RWPE1 (cell line): ENCODE data around the gene ETFBKMT.

ENCODE experiments used
- CTCF ChIA-PET: fragments of 350-600 bp; sonication (Branson Sonifier 250); formaldehyde crosslinking; extraction: SDS; loops from one replicate; lab custom pipeline; 2021; lab: Yijun Ruan, JAX
- POLR2A ChIA-PET: fragments of 400-600 bp; formaldehyde crosslinking; extraction: SDS; loops from one replicate; lab custom pipeline; 2020; ENCODE audit warnings: antibody characterized with exemption; ENCODE audit not compliant: low non-redundant PET; lab: Yijun Ruan, JAX
- DNase-seq: peaks from one replicate; pipeline ENCODE4 v3.0.0; 2012; ENCODE audit warnings: low spot score
- H3K27ac ChIP-seq: fragments of 450-650 bp; 2 replicates; pipeline ENCODE4 v1.5.1; 2017
- CTCF ChIP-seq: fragments of 450-650 bp; conservative IDR thresholded peaks from 2 replicates; pipeline ENCODE4 v1.5.1; 2017; ENCODE audit warnings: low read depth, mild to moderate bottlenecking

ETFBKMT gene

GRCh38 chr12:31626270-31626995 lies 33.1 kb upstream of the ETFBKMT start:
- POLR2A ChIA-PET: no interaction called here
- CTCF ChIA-PET: no interaction called here
- DNase-seq: no peak
- H3K27ac ChIP-seq: no peak overlapping the region
- TF ChIP-seq CTCF: no peak

- ChIA-PET CTCF (no interaction called here), POLR2A (no interaction called here)
- no peak overlapping the region for H3K27ac ChIP-seq
- TF ChIP-seq CTCF: no peak
- no peak for DNase-seq
These were observed 31.9 kb upstream of the ETFBKMT start for GRCh38 chr12:31627456-31628054.

GRCh38 chr12:31629756-31630732 lies 29.4 kb upstream of the ETFBKMT start:
- DNase-seq: no peak
- CTCF ChIA-PET: interaction anchor here (0.7 kb wide), 1 partner anchor 250 kb away, joined by 3 read pairs; no protein-coding TSS in a partner anchor
- H3K27ac ChIP-seq: no peak overlapping the region
- no peak for TF ChIP-seq CTCF
- POLR2A ChIA-PET: no interaction called here

- no peak for DNase-seq
- no peak for TF ChIP-seq CTCF
- CTCF ChIA-PET: no interaction called here
- POLR2A ChIA-PET: no interaction called here
- H3K27ac ChIP-seq: no peak overlapping the region
These were observed 28.3 kb upstream of the ETFBKMT start for GRCh38 chr12:31631023-31631724.

- H3K27ac ChIP-seq: no peak overlapping the region
- ChIA-PET POLR2A (no interaction called here), CTCF (no interaction called here)
- TF ChIP-seq CTCF: no peak
- no peak for DNase-seq
These were observed 27.7 kb upstream of the ETFBKMT start for GRCh38 chr12:31631809-31632208.

- DNase-seq: no peak
- ChIA-PET POLR2A (no interaction called here), CTCF (no interaction called here)
- no peak overlapping the region for H3K27ac ChIP-seq
- no peak for TF ChIP-seq CTCF
These were observed 26.0 kb upstream of the ETFBKMT start for GRCh38 chr12:31633464-31633863.
